Midbrain (tissue), 1 donor: ENCODE measurements around the gene HTR3B.
"Not testable (repeated sequence)": the region's sequence is repeated elsewhere in the genome, so short reads cannot be mapped to it uniquely, and the experiment has no call there.

Source experiments
- DNase-seq: peaks from one replicate; lab custom pipeline; 2025; lab: John Stamatoyannopoulos, UW

Gene HTR3B

GRCh38 chr11:113904379-113905101 lies at the start of gene HTR3B:
TSS of gene HTR3B (plus strand) at chr11:113904796. CDS start at chr11:113904934, 138 bp downstream.
- no peak for DNase-seq

GRCh38 chr11:113855803-113856202 lies 48.8 kb upstream of the HTR3B start:
- no peak for DNase-seq

GRCh38 chr11:113856966-113857759 lies 47.4 kb upstream of the HTR3B start:
- no peak for DNase-seq

GRCh38 chr11:113859665-113860064 lies 44.9 kb upstream of the HTR3B start:
- no peak for DNase-seq

- DNase-seq: no peak
Observed at GRCh38 chr11:113862435-113862834, 42.2 kb upstream of the HTR3B start.

- DNase-seq: no peak
Observed at GRCh38 chr11:113864410-113864809, 40.2 kb upstream of the HTR3B start.

GRCh38 chr11:113865873-113866272 lies 38.7 kb upstream of the HTR3B start:
- no peak for DNase-seq

GRCh38 chr11:113867843-113868503 lies 36.6 kb upstream of the HTR3B start:
- no peak for DNase-seq

- no peak for DNase-seq
Observed at GRCh38 chr11:113871336-113871735, 33.3 kb upstream of the HTR3B start.

- peak; percentile 6 for DNase-seq
Observed at GRCh38 chr11:113873236-113873626, 31.4 kb upstream of the HTR3B start.

- no peak for DNase-seq
Observed at GRCh38 chr11:113874096-113874495, 30.5 kb upstream of the HTR3B start.

- peak; percentile 28 for DNase-seq
Observed at GRCh38 chr11:113874581-113875233, 29.9 kb upstream of the HTR3B start.

GRCh38 chr11:113875234-113876073 lies 29.1 kb upstream of the HTR3B start, which contains the start of gene USP28:
TSS of gene USP28 (minus strand) at chr11:113875572. CDS start at chr11:113875501, 71 bp downstream.
- DNase-seq: peak; percentile 98

GRCh38 chr11:113876074-113876797 lies 28.4 kb upstream of the HTR3B start:
- DNase-seq: no peak

GRCh38 chr11:113876798-113877669 lies 27.6 kb upstream of the HTR3B start:
- no peak for DNase-seq

- no peak for DNase-seq
Observed at GRCh38 chr11:113877670-113878055, 26.9 kb upstream of the HTR3B start.

GRCh38 chr11:113879446-113879845 lies 25.1 kb upstream of the HTR3B start:
- DNase-seq: not testable (repeated sequence)

- no peak for DNase-seq
Observed at GRCh38 chr11:113880971-113881370, 23.6 kb upstream of the HTR3B start.

GRCh38 chr11:113881856-113882255 lies 22.7 kb upstream of the HTR3B start:
- DNase-seq: no peak
